GM13976 (cell line): ENCODE results near the gene MSRB2.

Source experiments
- DNase-seq: peaks from one replicate; pipeline ENCODE4 v3.0.0; 2012; ENCODE audit warnings: low spot score
- in situ Hi-C: fragments of 300-500 bp; cut with MboI; formaldehyde crosslinking; loops from one replicate; pipeline ENCODE4 v1.12.0; 2022; ENCODE audit warnings: low sequenced_read_pairs, mixed read lengths, inconsistent platforms; ENCODE audit not compliant: unreplicated experiment
- TF ChIP-seq, protein P1 (sequence below): IDR thresholded peaks from 2 replicates; pipeline ENCODE4 v1.5.1; 2012; ENCODE audit warnings: borderline replicate concordance, mild to moderate bottlenecking; ENCODE audit not compliant: insufficient read depth; ENCODE audit errors: extremely low read depth, missing control alignments, control extremely low read depth

MSRB2 gene

DNA sequence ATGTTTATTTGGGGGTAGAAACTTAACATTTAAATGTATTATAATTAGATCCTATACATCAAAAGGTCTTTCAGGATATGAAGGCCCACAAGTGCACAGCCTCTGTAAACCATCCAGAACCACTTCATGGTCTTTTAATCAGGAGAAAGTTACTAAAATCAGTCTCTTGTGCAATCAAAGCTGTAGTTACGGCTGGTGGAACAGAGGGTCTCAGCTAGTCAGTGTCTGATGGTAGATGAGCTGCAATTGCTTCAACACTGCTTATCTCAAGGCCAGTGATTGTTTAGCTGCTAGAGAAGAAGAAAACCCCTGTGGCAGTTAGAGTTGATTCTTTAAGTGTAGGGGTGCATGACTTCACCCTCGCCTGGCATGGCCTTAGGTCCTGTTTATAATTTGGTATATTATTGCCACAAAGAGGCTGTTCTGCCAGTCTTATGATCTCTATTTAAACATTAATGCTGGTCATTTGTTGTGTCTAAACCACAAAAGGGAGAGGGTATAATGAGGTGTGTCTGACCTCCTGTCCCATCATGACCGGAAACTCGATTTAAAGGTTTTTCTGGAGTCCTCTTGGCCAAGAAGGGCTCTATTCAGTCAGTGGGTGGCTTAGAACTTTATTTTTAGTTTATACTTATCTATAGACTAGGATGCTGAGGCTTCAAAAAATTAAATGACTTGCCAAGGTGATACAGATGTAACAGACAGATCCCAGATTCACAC is 21.3 kb downstream of the MSRB2 start:
- TF ChIP-seq, protein P1, sequence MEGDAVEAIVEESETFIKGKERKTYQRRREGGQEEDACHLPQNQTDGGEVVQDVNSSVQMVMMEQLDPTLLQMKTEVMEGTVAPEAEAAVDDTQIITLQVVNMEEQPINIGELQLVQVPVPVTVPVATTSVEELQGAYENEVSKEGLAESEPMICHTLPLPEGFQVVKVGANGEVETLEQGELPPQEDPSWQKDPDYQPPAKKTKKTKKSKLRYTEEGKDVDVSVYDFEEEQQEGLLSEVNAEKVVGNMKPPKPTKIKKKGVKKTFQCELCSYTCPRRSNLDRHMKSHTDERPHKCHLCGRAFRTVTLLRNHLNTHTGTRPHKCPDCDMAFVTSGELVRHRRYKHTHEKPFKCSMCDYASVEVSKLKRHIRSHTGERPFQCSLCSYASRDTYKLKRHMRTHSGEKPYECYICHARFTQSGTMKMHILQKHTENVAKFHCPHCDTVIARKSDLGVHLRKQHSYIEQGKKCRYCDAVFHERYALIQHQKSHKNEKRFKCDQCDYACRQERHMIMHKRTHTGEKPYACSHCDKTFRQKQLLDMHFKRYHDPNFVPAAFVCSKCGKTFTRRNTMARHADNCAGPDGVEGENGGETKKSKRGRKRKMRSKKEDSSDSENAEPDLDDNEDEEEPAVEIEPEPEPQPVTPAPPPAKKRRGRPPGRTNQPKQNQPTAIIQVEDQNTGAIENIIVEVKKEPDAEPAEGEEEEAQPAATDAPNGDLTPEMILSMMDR, result no peak
- in situ Hi-C loops, result no loop called here
- DNase-seq, result no peak

DNA sequence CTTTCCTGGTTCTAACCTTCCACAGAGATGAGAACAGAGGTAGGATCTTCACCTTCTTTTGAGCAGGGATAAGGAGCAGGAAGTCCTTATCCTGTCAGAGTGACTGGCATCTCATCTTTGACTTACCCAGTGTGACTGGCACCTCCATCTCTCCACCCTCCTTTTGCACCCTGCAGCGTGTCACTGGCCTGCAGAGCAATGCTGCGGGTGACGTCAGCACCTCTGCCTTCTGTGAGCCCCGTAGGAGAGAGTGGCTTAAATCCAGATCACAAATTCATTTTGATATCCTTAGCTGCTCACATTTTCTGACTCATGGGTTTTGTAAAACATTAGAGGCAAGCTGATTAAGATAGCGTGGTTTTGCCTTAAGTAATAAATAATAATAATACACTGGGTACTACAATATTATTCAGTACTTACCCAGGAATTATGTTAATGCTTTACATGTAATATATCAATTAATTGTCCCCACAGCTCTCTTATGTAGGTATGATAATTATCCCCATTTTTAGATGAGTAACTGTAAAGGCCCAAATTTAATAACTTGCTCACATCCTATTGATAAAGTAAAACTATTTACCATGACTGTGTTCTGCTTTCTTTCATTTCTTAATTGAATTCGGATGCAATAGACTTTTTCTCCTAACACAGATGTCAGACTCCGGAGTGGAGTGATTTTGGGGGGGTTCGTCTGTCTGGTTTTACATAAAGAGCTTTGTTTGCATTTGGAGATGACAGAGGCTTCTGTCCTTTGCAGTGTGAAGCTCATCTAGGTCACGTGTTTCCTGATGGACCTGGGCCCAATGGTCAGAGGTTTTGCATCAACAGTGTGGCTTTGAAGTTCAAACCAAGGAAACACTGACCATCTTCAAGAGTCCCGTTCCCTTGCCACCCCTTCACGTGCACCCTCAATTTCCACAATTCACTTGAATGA is 24.9 kb downstream of the MSRB2 start:
- no peak for DNase-seq
- TF ChIP-seq, protein P1, result no peak
- in situ Hi-C loops, result no loop called here

DNA sequence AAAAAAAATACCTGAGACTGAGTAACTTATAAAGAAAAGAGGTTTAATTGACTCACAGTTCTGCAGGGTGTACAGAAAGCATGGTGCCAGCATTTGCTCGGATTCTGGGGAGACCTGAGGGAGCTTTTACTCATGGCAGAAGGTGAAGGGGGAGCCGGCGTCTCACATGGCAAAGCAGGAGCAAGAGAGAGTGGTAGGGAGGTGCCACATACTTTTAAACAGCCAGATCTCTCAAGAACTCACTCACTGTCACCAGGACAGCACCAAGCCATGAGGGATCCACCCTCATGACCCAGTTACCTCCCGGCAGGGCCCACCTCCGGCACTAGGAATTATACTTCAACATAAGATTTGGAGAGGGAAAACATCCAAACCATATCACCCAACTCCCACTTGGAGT is 25.8 kb downstream of the MSRB2 start:
- no peak for DNase-seq
- TF ChIP-seq, protein P1, result no peak
- in situ Hi-C loops, result no loop called here

DNA sequence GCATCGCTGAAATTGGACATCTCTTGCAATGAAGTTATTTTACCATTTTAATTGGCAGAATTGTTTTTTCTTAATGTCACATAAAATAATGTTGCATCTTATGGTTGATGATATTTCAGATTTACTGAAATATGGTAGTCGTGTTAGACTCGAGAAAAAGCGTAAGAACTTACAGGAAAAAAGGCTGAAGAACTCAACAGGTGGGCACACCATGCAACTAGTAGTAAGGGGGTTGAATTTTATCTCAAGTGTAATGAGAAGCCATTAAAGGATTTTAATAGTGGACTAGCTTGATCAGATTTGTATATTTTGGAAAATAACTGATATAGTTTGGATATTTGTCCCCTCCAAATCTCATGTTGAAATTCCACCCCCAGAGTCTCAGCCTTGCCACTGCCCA is 41.1 kb downstream of the MSRB2 start:
- in situ Hi-C loops, result no loop called here
- no peak for DNase-seq
- TF ChIP-seq, protein P1, result no peak

DNA sequence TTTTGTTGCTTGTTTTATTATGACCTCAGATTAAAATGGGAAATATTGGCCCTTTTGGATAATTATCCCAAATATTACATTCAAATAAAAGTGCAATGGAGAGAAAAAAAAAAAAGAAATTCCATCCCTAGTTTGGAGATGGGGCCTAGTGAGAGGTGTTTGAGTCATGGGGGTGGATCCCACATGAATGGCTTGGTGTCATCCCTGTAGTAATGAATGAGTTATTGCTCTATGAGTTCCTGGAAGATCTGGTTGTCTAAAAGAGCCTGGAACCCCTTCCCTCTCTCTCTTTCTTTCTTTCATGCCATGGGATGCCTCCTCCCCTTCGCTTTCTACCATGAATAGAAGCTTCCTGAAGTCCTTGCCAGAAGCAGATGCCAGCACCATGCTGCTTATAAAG is 44.3 kb downstream of the MSRB2 start:
- in situ Hi-C loops, result no loop called here
- TF ChIP-seq, protein P1, result no peak
- no peak for DNase-seq

DNA sequence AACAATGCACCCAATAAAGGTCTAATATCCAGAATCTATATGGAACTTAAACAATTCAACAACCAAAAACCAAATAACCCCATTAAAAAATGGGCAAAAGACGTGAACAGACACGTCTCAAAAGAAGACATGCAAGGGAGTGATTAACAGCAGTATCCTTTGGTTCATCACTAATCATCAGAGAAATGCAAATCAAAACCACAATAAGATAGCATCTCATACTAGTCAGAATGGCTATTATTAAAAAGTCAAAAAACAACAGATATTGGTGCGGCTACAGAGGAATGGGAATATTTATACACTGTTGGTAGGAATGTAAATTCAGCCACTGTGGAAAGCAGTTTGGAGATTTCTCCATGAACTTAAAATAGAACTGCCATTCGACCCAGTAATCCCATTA is 46.6 kb downstream of the MSRB2 start:
- in situ Hi-C loops, result no loop called here
- TF ChIP-seq, protein P1, result no peak
- DNase-seq, result no peak
